B cell (primary cell): Measurements from ENCODE around the gene RCOR3. TPM values are rescaled to one million over a fixed set of nuclear protein-coding genes. Genes with fewer than 3 reads are reported as not detected.

Experiments used
- ATAC-seq: fragments of 200-7000 bp; cut with Tn5 transposase; one replicate; pipeline ENCODE4 v1.10.0; 2021; ENCODE audit warnings: low read depth, mild to moderate bottlenecking, moderate number of reproducible peaks, moderate library complexity
- CTCF ChIA-PET: fragments of 350-600 bp; sonication (Branson Sonifier 250); formaldehyde crosslinking; loops from one replicate; lab custom pipeline; 2021; ENCODE audit warnings: antibody characterized with exemption, inconsistent platforms; lab: Charles Lee
- POLR2A ChIA-PET: fragments of 350-600 bp; sonication (Branson Sonifier 250); formaldehyde crosslinking; loops from one replicate; lab custom pipeline; 2021; ENCODE audit warnings: antibody characterized with exemption; lab: Charles Lee
- DNase-seq: peaks from one replicate; pipeline ENCODE4 v3.0.0; 2013
- H2AFZ ChIP-seq: 2 replicates; pipeline ENCODE4 v1.6.1; 2012; ENCODE audit warnings: mild to moderate bottlenecking, low read depth, low read length; ENCODE audit not compliant: insufficient read depth, poor library complexity, severe bottlenecking
- H3K27ac ChIP-seq, 2 donors: 1 replicate in 1 of 2; 2 replicates in 1 of 2; pipeline ENCODE4 v1.5.1; 2012 to 2013; ENCODE audit warnings: low read length in 2 of 2, mild to moderate bottlenecking in 2 of 2, moderate library complexity in 1 of 2
- H3K27me3 ChIP-seq, 4 experiments: fragments of 200-600 bp in 1 of 4; sonication (generic) in 1 of 4; replicated peaks in 1 of 4; 1 replicate in 2 of 4; 2 replicates in 2 of 4; pipeline versions ENCODE4 v1.6.1 to v1.7.0; 2013 to 2016; ENCODE audit warnings: low read length in 3 of 4, mild to moderate bottlenecking in 2 of 4, mixed read lengths in 1 of 4, moderate library complexity in 1 of 4; ENCODE audit not compliant: insufficient read depth in 4 of 4, control insufficient read depth in 3 of 4; ENCODE audit errors: control extremely low read depth in 1 of 4
- H3K36me3 ChIP-seq, 2 experiments: replicated peaks in 1 of 2; 1 replicate in 1 of 2; 2 replicates in 1 of 2; pipeline versions ENCODE4 v1.6.1 to v1.7.1; 2013; ENCODE audit warnings: low read length in 1 of 2; ENCODE audit not compliant: insufficient read depth in 2 of 2, control insufficient read depth in 1 of 2; ENCODE audit errors: control extremely low read depth in 1 of 2, extremely low read depth in 1 of 2
- H3K4me1 ChIP-seq, 2 donors: fragments of 200-600 bp in 1 of 2; sonication (generic) in 1 of 2; 1 replicate in 1 of 2; 2 replicates in 1 of 2; pipeline versions ENCODE4 v1.5.1 to v1.6.1; 2013 to 2017; ENCODE audit warnings: low read length in 2 of 2; ENCODE audit not compliant: control insufficient read depth in 2 of 2, insufficient read depth in 2 of 2
- H3K4me2 ChIP-seq: replicated peaks from 2 replicates; pipeline ENCODE3; 2012; ENCODE audit warnings: mild to moderate bottlenecking, low read depth, low read length; ENCODE audit not compliant: poor library complexity, severe bottlenecking
- H3K4me3 ChIP-seq, 5 experiments: fragments of 200-600 bp in 1 of 5; sonication (generic) in 1 of 5; 1 replicate in 3 of 5; 2 replicates in 2 of 5; pipeline versions ENCODE4 v1.5.1 to v1.7.0; 2011 to 2016; ENCODE audit warnings: low read length in 4 of 5, mild to moderate bottlenecking in 4 of 5, low read depth in 2 of 5, control low read depth in 1 of 5, moderate library complexity in 1 of 5; ENCODE audit not compliant: insufficient read depth in 1 of 5; ENCODE audit errors: control extremely low read depth in 1 of 5, extremely low read depth in 1 of 5
- H3K79me2 ChIP-seq: fragments of 200-600 bp; sonication (generic); one replicate; pipeline ENCODE4 v1.6.0; 2016; ENCODE audit warnings: low read length; ENCODE audit not compliant: control insufficient read depth, insufficient read depth
- H3K9ac ChIP-seq: fragments of 200-600 bp; sonication (generic); 2 replicates; pipeline ENCODE4 v1.6.1; 2017; ENCODE audit warnings: mild to moderate bottlenecking, low read length, moderate library complexity
- H3K9me3 ChIP-seq, 3 donors: one replicate each; pipeline versions ENCODE4 v1.6.1 to v1.7.1; 2013; ENCODE audit warnings: low read length in 2 of 3; ENCODE audit not compliant: control insufficient read depth in 2 of 3, insufficient read depth in 1 of 3; ENCODE audit errors: control extremely low read depth in 1 of 3
- H4K20me1 ChIP-seq: 2 replicates; pipeline ENCODE4 v1.6.0; 2012; ENCODE audit warnings: mild to moderate bottlenecking, low read length; ENCODE audit not compliant: insufficient read depth, control insufficient read depth, poor library complexity, severe bottlenecking
- H3K27ac Mint-ChIP-seq: one replicate; pipeline ENCODE4 v1.8.0; 2021; ENCODE audit warnings: mixed read lengths
- H3K27me3 Mint-ChIP-seq: one replicate; pipeline ENCODE4 v1.8.0; 2021; ENCODE audit warnings: mixed read lengths
- H3K4me1 Mint-ChIP-seq: one replicate; pipeline ENCODE4 v1.8.0; 2021; ENCODE audit warnings: mixed read lengths
- H3K4me3 Mint-ChIP-seq: one replicate; pipeline ENCODE4 v1.8.0; 2021; ENCODE audit warnings: mixed read lengths
- H3K9me3 Mint-ChIP-seq: one replicate; pipeline ENCODE4 v1.8.0; 2022; ENCODE audit warnings: mixed read lengths; ENCODE audit not compliant: insufficient read depth
- EZH2 ChIP-seq: IDR thresholded peaks from 2 replicates; pipeline ENCODE4 v1.6.1; 2012; ENCODE audit warnings: borderline replicate concordance, low read depth, mild to moderate bottlenecking, moderate library complexity, low read length; ENCODE audit not compliant: insufficient read depth, poor library complexity, severe bottlenecking
- whole genome bisulfite sequencing: methylation state at CpG from one replicate; pipeline ENCODE4 v1.1.5; 2013; ENCODE audit warnings: missing lambda C conversion rate; ENCODE audit not compliant: insufficient coverage; 5-methylcytosine and 5-hydroxymethylcytosine counted together
- intact Hi-C: fragments of 100-400 bp; cut with micrococcal nuclease; formaldehyde crosslinking; loops from one replicate; pipeline ENCODE4 v1.10.0; 2022
- polyA plus RNA-seq: library from polyadenylated mRNA; depleted of rRNA; stranded (reverse); fragments of >200 nt; gene quantifications from 2 replicates; pipeline ENCODE4 v1.2.3, GENCODE V29; 2012
- total RNA-seq, 2 donors: library from RNA; stranded (reverse); fragments of 120-200 nt in 1 of 2; gene quantifications; 1 replicate in 1 of 2; 2 replicates in 1 of 2; pipeline versions ENCODE4 v1.2.3 to v1.2.4, GENCODE V29; 2013 to 2022
- TF ChIP-seq, protein P1 (sequence below): fragments of 200-600 bp; IDR thresholded peaks from one replicate; pipeline ENCODE4 v1.8.0; 2022; ENCODE audit warnings: antibody characterized with exemption, mild to moderate bottlenecking

The RCOR3 gene
- total and polyA plus RNA-seq, 2 donors (not counting 1 experiment from before 2014, with no cell fraction given): 42.7 to 120 TPM

GRCh38 chr1:211281320-211282022 lies 22.3 kb downstream of the RCOR3 start:
- H3K27me3 ChIP-seq: no peaks in the 10 kb centered on the region
- H3K4me3 ChIP-seq: no peak overlapping the region
- no peaks in the 10 kb centered on the region for H3K4me1 ChIP-seq
- DNase-seq: no peak
- no peaks in the 10 kb centered on the region for H3K9me3 Mint-ChIP-seq
- H3K4me1 Mint-ChIP-seq: no peaks in the 10 kb centered on the region
- CTCF ChIA-PET: interaction anchor here (0.9 kb wide), 1 partner anchor 1534 kb away, joined by 3 read pairs; no protein-coding TSS in a partner anchor
- POLR2A ChIA-PET: interaction anchor here (0.7 to 1.3 kb wide), 2 partner anchors 8 to 21 kb away, joined by 3 to 5 read pairs; no protein-coding TSS in a partner anchor
- 100% methylated on average over 3 of the region's 6 CpGs for WGBS
- no peak overlapping the region for H3K9ac ChIP-seq
- TF ChIP-seq EZH2: no peak
- TF ChIP-seq, protein P1, sequence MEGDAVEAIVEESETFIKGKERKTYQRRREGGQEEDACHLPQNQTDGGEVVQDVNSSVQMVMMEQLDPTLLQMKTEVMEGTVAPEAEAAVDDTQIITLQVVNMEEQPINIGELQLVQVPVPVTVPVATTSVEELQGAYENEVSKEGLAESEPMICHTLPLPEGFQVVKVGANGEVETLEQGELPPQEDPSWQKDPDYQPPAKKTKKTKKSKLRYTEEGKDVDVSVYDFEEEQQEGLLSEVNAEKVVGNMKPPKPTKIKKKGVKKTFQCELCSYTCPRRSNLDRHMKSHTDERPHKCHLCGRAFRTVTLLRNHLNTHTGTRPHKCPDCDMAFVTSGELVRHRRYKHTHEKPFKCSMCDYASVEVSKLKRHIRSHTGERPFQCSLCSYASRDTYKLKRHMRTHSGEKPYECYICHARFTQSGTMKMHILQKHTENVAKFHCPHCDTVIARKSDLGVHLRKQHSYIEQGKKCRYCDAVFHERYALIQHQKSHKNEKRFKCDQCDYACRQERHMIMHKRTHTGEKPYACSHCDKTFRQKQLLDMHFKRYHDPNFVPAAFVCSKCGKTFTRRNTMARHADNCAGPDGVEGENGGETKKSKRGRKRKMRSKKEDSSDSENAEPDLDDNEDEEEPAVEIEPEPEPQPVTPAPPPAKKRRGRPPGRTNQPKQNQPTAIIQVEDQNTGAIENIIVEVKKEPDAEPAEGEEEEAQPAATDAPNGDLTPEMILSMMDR: no peak
- no peaks in the 10 kb centered on the region for H3K27me3 Mint-ChIP-seq
- peaks cover 8 to 51% of the 10 kb centered on the region in 2 experiments for H3K36me3 ChIP-seq
- H3K27ac ChIP-seq: no peak overlapping the region
- no peaks in the 10 kb centered on the region for H4K20me1 ChIP-seq
- ATAC-seq: no peak
- H3K79me2 ChIP-seq: peaks cover 2% of the 10 kb centered on the region
- H3K27ac Mint-ChIP-seq: no peak overlapping the region
- intact Hi-C loops: no loop called here
- no peaks in the 10 kb centered on the region for H3K9me3 ChIP-seq
- H2AFZ ChIP-seq: no peak overlapping the region
- no peak overlapping the region for H3K4me3 Mint-ChIP-seq
- H3K4me2 ChIP-seq: no peak overlapping the region

DNA sequence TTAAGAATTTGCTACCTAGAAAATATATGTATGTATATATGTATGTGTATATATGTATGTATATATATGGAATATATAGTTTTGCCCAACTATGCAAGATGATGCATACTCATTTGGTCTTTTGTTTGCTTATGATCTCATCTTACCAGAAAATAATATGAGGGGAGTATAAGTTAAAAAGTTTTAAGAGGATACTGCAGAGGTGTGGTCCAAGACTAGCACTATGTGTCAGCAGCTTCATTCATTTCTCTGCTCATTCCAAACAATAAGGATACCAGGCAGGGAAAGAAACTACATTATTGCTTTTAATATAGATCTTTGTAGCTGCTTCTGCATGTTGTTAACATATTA lies 22.8 kb downstream of the RCOR3 start:
- ATAC-seq (no peak), DNase-seq (no peak)
- no peak overlapping the region for H3K27ac ChIP-seq
- peaks cover 4% of the 10 kb centered on the region for H3K4me1 Mint-ChIP-seq
- H4K20me1 ChIP-seq: peaks cover 2% of the 10 kb centered on the region
- no peaks in the 10 kb centered on the region for H3K9me3 Mint-ChIP-seq
- H3K36me3 ChIP-seq: peaks cover 8 to 56% of the 10 kb centered on the region in 2 experiments
- intact Hi-C loops: no loop called here
- H3K9me3 ChIP-seq: no peaks in the 10 kb centered on the region
- no peak overlapping the region for H3K4me3 Mint-ChIP-seq
- no peak overlapping the region for H3K27ac Mint-ChIP-seq
- H3K79me2 ChIP-seq: peaks cover 2% of the 10 kb centered on the region
- no peaks in the 10 kb centered on the region for H3K27me3 ChIP-seq
- no peak overlapping the region for H3K4me2 ChIP-seq
- TF ChIP-seq, protein P1: no peak
- TF ChIP-seq EZH2: no peak
- peaks cover 0 to 2% of the 10 kb centered on the region in 2 donors for H3K4me1 ChIP-seq
- no peaks in the 10 kb centered on the region for H3K27me3 Mint-ChIP-seq
- no peak overlapping the region for H3K4me3 ChIP-seq
- POLR2A ChIA-PET: interaction anchor here (0.7 to 1.3 kb wide), 2 partner anchors 9 to 21 kb away, joined by 3 to 5 read pairs; no protein-coding TSS in a partner anchor
- no peak overlapping the region for H2AFZ ChIP-seq
- H3K9ac ChIP-seq: no peak overlapping the region
- CTCF ChIA-PET: interaction anchor here (0.9 kb wide), 1 partner anchor 1534 kb away, joined by 3 read pairs; no protein-coding TSS in a partner anchor
